Lower leg skin (tissue), 3 donors: ENCODE data around the gene GRAP2.

ENCODE experiments used
- POLR2A ChIP-seq, 2 donors: fragments of 450-650 bp; IDR thresholded peaks; one replicate each; pipeline ENCODE4 v1.6.1; 2016 to 2017; ENCODE audit warnings: antibody characterized with exemption in 2 of 2, mild to moderate bottlenecking in 1 of 2, moderate library complexity in 1 of 2
- TF ChIP-seq, protein P1 (sequence below), 3 donors: fragments of 450-650 bp; IDR thresholded peaks; one replicate each; pipeline ENCODE4 v1.5.1; 2016; ENCODE audit warnings: antibody characterized with exemption in 3 of 3, mild to moderate bottlenecking in 3 of 3, moderate library complexity in 2 of 3

DNA sequence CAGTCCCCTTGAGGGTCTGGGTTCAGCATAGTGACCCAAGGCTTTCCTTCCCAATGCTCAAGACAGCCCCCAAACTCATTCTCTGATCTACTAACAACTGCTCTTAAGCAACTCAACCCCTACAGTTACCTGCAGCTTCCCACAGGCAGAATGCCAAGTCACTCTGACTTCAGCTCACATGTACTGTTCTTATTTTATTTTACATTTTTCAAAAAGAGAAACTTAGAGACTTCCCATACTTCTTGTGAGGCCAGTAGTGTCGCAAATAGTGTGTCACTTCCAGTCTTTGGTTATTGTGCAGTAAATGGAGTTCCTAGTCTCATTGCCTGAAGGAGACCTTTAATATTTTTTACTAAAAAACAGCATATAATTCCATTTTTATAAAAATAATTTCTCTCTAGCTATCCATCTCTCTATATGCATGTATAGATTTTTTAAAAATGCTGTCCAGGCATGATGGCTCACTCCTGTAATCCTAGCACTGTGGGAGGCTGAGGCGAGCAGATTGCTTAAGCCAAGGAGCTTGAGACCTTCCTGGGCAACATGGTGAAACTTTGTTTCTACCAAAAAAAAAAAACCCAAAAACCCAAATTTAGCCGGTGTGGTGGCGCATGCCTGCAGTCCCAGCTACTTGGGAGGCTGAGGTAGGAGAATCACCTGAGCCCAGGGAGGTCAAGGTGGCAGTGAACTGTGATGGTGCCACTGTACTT, 49.1 kb upstream of the GRAP2 start:
- TF ChIP-seq, protein P1, sequence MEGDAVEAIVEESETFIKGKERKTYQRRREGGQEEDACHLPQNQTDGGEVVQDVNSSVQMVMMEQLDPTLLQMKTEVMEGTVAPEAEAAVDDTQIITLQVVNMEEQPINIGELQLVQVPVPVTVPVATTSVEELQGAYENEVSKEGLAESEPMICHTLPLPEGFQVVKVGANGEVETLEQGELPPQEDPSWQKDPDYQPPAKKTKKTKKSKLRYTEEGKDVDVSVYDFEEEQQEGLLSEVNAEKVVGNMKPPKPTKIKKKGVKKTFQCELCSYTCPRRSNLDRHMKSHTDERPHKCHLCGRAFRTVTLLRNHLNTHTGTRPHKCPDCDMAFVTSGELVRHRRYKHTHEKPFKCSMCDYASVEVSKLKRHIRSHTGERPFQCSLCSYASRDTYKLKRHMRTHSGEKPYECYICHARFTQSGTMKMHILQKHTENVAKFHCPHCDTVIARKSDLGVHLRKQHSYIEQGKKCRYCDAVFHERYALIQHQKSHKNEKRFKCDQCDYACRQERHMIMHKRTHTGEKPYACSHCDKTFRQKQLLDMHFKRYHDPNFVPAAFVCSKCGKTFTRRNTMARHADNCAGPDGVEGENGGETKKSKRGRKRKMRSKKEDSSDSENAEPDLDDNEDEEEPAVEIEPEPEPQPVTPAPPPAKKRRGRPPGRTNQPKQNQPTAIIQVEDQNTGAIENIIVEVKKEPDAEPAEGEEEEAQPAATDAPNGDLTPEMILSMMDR (IDR thresholded peaks at IDR 0.05): no peak
- TF ChIP-seq POLR2A (IDR thresholded peaks at IDR 0.05): no peak
